Measurements from ENCODE around the gene EED. TPM values are rescaled to one million over a fixed set of nuclear protein-coding genes. Genes with fewer than 3 reads are reported as not detected.
A peak's percentile ranks its signal among the peaks of the same experiment; 100 is the strongest.

The EED gene
- total RNA-seq, 1 donor from 2014 or later, result 44.7 TPM

GRCh38 chr11:86246293-86246675 is 1.7 kb downstream of the EED start:
- Mint-ChIP-seq H3K36me3 (no peaks in the 10 kb centered on the region), H3K27me3 (peaks cover 6% of the 10 kb centered on the region), H3K4me1 (ENCODE audit: unreplicated experiment) (peaks cover 38% of the 10 kb centered on the region), H3K27ac (no peak overlapping the region), H3K9me3 (no peaks in the 10 kb centered on the region), H3K4me3 (no peak overlapping the region)
- DNase-seq (ENCODE audit: extremely low spot score, unreplicated experiment), result no peak
- TF ChIP-seq, protein P1, sequence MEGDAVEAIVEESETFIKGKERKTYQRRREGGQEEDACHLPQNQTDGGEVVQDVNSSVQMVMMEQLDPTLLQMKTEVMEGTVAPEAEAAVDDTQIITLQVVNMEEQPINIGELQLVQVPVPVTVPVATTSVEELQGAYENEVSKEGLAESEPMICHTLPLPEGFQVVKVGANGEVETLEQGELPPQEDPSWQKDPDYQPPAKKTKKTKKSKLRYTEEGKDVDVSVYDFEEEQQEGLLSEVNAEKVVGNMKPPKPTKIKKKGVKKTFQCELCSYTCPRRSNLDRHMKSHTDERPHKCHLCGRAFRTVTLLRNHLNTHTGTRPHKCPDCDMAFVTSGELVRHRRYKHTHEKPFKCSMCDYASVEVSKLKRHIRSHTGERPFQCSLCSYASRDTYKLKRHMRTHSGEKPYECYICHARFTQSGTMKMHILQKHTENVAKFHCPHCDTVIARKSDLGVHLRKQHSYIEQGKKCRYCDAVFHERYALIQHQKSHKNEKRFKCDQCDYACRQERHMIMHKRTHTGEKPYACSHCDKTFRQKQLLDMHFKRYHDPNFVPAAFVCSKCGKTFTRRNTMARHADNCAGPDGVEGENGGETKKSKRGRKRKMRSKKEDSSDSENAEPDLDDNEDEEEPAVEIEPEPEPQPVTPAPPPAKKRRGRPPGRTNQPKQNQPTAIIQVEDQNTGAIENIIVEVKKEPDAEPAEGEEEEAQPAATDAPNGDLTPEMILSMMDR (conservative IDR thresholded peaks at IDR 0.05), result no peak

- no peak for DNase-seq (ENCODE audit: extremely low spot score, unreplicated experiment)
- Mint-ChIP-seq H3K27me3 (no peaks in the 10 kb centered on the region), H3K27ac (no peak overlapping the region), H3K4me1 (ENCODE audit: unreplicated experiment) (peaks cover 44% of the 10 kb centered on the region), H3K4me3 (peak overlapping the region; percentile 65), H3K9me3 (no peaks in the 10 kb centered on the region), H3K36me3 (peaks cover 4% of the 10 kb centered on the region)
- TF ChIP-seq, protein P1 (conservative IDR thresholded peaks at IDR 0.05), result no peak
These were observed 3.1 kb downstream of the EED start for GRCh38 chr11:86247608-86248007.

GRCh38 chr11:86248609-86249008 is 4.1 kb downstream of the EED start:
- DNase-seq (ENCODE audit: extremely low spot score, unreplicated experiment), result no peak
- Mint-ChIP-seq H3K4me3 (peak overlapping the region; percentile 57), H3K4me1 (ENCODE audit: unreplicated experiment) (peaks cover 44% of the 10 kb centered on the region), H3K27ac (peak overlapping the region; percentile 37), H3K27me3 (no peaks in the 10 kb centered on the region), H3K36me3 (peaks cover 4% of the 10 kb centered on the region), H3K9me3 (no peaks in the 10 kb centered on the region)
- TF ChIP-seq, protein P1 (conservative IDR thresholded peaks at IDR 0.05), result no peak

DNA sequence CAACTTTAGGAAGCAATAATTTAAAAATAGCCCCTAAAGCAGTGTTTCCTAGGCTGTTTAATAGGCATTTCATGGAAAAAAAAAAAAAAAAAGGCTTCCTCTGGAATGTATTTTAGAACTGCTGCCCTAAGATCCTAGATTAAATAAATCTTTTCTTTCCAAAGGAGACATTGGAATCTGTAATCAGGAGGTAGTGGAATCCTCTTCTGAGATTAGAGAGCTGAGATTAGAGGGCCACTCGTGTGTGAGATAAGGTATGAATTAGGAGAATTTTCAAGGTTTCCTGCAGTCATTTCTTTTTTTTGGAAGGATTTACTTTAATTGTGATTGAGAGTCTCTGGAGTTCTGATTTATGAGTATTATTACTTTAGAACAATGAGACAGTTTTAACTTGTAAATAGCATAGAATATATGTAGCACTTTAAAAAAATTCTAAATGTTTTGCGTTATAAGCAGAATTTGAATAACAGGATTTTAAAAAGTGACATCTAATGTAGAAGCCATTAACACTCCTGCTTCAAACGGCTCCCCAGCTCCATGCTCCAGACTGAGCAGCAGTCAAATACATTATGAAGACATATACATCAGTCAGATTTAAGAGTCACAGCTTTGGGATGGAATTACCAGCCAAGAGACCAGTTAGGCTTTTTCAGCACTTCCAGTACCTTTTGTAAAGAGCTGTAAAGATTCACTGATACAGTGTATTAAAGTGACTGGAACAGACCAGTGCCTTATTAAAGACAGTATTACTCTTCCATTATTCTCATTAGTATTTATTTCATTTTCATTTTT is 5.0 kb downstream of the EED start:
- H3K27me3 Mint-ChIP-seq, result no peaks in the 10 kb centered on the region
- no peak for DNase-seq (ENCODE audit: extremely low spot score, unreplicated experiment)
- no peak overlapping the region for H3K4me3 Mint-ChIP-seq
- peaks cover 44% of the 10 kb centered on the region for H3K4me1 Mint-ChIP-seq (ENCODE audit: unreplicated experiment)
- TF ChIP-seq, protein P1 (conservative IDR thresholded peaks at IDR 0.05), result no peak
- no peak overlapping the region for H3K27ac Mint-ChIP-seq
- H3K9me3 Mint-ChIP-seq, result no peaks in the 10 kb centered on the region
- peaks cover 4% of the 10 kb centered on the region for H3K36me3 Mint-ChIP-seq

DNA sequence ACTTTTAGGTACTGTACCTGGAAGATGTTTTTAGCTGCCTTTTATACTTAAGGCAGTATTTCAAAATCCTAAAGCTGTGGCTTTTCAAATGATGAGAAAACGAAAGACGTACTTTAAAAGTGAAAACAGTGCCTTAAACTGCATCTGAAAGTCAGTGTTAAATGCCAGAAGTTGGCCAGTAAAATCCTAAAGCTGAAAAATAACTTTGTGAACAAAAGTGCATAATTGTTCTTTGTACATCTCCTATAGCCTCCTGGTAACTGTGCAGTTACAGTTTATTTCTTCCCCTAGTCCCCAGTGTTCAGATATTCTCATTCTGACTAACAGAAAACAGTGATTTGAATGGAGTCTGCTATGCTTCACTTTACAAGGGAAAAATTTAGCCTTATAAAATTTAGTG is 6.8 kb downstream of the EED start:
- H3K4me1 Mint-ChIP-seq (ENCODE audit: unreplicated experiment), result peaks cover 41% of the 10 kb centered on the region
- no peak overlapping the region for H3K4me3 Mint-ChIP-seq
- no peak overlapping the region for H3K27ac Mint-ChIP-seq
- H3K36me3 Mint-ChIP-seq, result peaks cover 4% of the 10 kb centered on the region
- TF ChIP-seq, protein P1 (conservative IDR thresholded peaks at IDR 0.05), result no peak
- no peaks in the 10 kb centered on the region for H3K9me3 Mint-ChIP-seq
- DNase-seq (ENCODE audit: extremely low spot score, unreplicated experiment), result no peak
- H3K27me3 Mint-ChIP-seq, result no peaks in the 10 kb centered on the region
